ENCODE measurements around the gene PFDN2.
"Not testable (repeated sequence)": the region's sequence is repeated elsewhere in the genome, so short reads cannot be mapped to it uniquely, and the experiment has no call there.

Gene PFDN2

DNA sequence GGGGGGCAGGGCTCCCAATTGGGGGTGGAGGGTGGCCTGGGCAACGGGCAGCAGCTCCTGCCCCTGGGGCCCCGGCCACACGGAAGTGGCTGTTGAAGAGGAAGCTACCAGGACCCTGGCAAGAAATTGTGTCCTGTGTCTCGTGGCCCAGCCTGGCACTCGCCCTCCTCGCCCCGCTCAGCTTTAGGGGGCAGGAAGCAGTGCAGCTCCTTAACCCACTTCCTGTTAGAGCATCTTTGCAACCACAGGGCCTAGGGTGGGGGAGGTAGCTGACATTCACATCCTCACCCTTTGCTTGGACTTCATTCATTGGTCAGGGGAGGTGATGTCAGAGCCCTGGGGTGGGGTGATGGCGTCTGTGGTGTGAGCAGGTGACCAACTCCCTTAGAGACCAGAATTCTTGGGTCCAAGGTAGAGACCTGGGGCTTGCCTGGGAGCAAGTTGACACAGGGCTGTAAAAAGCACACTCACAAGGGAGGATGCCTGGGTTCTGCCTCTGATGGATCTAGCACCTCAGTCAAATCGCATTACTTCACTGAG lies 48.0 kb downstream of the PFDN2 start, which contains the start of gene ARHGAP30:
TSS of gene ARHGAP30 (minus strand) at position 161 of the 540 bp plus-strand sequence. CDS start 267 bp downstream, outside the sequence.
- DNase-seq (ENCODE audit: low read depth): no peak
- TF ChIP-seq, protein P1, sequence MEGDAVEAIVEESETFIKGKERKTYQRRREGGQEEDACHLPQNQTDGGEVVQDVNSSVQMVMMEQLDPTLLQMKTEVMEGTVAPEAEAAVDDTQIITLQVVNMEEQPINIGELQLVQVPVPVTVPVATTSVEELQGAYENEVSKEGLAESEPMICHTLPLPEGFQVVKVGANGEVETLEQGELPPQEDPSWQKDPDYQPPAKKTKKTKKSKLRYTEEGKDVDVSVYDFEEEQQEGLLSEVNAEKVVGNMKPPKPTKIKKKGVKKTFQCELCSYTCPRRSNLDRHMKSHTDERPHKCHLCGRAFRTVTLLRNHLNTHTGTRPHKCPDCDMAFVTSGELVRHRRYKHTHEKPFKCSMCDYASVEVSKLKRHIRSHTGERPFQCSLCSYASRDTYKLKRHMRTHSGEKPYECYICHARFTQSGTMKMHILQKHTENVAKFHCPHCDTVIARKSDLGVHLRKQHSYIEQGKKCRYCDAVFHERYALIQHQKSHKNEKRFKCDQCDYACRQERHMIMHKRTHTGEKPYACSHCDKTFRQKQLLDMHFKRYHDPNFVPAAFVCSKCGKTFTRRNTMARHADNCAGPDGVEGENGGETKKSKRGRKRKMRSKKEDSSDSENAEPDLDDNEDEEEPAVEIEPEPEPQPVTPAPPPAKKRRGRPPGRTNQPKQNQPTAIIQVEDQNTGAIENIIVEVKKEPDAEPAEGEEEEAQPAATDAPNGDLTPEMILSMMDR (conservative IDR thresholded peaks at IDR 0.05; ENCODE audit: low read length): no peak
- H3K4me3 ChIP-seq (ENCODE audit: low read length): no peak within 1 kb of the TSS

DNA sequence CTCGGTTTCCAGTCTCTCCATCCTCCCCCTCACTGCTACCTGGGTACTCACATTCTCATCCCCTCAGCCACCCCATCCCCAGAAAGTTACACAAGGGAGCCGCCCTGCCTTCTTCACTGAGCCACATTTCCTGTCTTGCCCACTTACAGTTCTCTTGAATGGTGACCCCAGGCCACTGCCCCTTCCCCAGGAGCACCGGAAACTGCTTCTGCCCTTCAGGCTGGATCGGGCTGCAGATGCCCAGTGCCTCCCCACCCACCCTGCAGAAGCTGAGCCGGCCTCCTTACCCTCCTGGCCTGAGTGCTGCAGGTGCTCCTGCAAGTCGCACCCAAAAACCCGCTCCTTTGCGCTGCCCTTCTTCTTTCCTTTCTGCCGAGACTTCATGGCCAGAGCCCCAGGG lies 48.6 kb downstream of the PFDN2 start:
- DNase-seq (ENCODE audit: low read depth): no peak
- TF ChIP-seq, protein P1 (conservative IDR thresholded peaks at IDR 0.05; ENCODE audit: low read length): no peak
- no peak overlapping the region for H3K4me3 ChIP-seq (ENCODE audit: low read length)

DNA sequence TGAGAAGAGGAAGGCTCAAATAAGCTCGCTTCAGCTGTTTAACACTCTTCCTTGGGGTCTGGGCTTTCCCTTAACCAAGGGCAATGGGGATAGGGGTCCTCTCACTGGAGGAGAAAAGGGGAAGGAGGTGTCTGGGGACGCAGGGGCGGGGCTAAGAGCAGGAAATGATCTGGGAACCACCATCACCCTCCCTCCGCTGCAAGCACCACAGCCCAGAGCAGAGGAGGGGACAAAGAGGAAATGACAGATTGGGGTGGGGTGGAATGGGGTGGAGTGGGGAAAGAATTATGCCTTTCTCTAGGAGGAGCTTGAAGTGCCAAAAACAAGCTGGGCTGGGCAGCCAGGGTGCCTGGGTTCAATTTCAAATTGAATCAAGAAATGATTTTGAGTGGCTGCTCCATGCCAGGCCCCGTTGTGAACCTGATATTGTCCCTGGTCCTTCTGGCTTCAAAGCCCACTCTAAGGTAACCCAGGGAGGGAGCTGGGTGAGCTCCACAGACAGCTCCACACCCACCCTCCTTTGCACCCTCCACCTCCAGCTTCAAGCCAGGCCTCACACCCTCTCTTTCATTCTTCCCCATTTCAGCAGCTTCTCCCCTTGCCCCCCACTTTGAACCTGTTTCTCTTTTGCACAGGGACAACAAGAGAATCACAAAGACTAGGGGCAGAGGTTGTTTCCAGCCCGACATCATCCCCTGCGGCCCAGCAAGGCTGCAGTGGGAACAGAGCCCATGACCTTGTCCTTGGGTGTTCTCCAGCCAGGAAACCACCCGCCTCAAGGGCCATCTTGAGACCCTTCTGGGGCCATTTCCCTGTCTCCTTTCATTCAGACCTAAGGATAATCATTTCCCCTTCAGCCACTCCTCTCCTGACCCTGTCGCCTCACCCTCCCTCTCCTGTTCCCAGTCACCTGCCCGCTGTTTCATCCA lies 49.3 kb downstream of the PFDN2 start:
- DNase-seq (ENCODE audit: low read depth): no peak
- TF ChIP-seq, protein P1 (conservative IDR thresholded peaks at IDR 0.05; ENCODE audit: low read length): no peak

DNA sequence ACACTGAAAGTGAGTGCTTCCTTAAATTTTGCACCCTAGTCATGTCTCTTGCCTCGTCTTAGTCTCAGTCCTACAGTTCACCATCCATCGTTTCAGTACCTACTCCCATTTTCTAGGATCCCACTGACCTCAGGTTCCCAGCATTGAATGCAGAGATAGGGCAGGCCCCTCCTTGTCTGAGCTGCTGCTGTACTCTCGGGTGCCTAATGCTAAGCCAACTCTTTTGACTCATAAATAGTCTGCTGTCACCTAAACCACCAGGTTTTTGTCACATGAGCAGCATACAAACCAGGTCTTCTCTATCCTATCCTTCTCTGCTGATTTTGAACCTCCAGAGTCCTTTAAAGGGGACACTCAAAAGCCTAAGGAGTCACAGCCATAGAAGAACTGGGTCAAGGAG lies 51.1 kb downstream of the PFDN2 start:
- no peak overlapping the region for H3K4me3 ChIP-seq (ENCODE audit: low read length)
- DNase-seq (ENCODE audit: low read depth): no peak
- TF ChIP-seq, protein P1 (conservative IDR thresholded peaks at IDR 0.05; ENCODE audit: low read length): no peak

More for the DNA sequence above, 49.3 kb downstream of the PFDN2 start:
- H3K4me3 ChIP-seq (ENCODE audit: low read length): no peak overlapping the region

DNA sequence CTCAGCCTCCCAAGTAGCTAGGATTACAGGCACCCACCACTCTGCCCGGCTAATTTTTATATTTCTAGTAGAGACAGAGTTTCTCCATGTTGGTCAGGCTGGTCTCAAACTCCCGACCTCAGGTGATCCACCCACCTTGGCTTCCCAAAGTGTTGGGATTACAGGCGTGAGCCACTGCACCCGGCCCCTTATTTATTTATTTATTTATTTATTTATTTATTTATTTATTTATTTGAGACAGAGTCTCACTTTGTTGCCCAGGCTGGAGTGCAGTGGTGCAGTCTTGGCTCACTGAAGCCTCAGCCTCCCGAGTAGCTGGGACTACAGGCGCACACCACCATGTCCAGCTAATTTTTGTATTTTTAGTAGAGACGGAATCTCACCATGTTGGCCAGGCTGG lies 52.2 kb downstream of the PFDN2 start:
- not testable (repeated sequence) for DNase-seq (ENCODE audit: low read depth); H3K4me3 ChIP-seq (ENCODE audit: low read length)

DNA sequence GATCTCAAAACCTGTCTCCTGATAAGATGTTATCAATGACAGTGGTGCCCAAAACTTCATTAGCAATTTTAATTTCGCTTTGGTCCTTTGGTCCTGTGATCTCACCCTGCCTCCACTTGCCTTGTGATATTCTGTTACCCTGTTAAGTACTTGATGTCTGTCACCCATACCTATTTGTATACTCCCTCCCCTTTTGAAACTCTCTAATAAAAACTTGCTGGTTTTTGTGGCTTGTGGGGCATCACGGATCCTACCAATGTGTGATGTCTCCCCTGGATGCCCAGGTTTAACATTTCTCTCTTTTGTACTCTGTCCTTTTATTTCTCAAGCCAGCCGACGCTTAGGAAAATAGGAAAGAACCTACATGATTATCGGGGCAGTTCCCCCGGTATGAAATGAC lies 53.9 kb downstream of the PFDN2 start:
- DNase-seq (ENCODE audit: low read depth); H3K4me3 ChIP-seq (ENCODE audit: low read length): not testable (repeated sequence)

DNA sequence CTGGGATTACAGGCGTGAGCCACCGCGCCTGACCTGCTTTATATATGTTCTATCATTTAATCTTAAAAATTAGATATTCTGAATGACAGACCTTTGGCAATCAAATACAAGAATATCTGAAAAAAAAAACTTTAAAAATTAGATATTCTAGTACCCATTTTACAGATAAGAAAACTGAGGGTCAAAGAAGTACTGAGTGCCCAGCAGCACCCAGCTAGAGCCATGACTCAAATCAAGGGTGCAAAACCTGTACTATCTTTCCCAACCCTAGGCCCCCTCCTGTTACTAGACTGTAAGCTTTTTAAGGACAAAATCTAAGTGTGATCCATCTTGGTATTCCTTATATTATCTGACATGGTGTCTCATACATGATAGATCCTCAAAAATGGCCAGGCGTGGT lies 56.4 kb downstream of the PFDN2 start:
- no peak overlapping the region for H3K4me3 ChIP-seq (ENCODE audit: low read length)
- TF ChIP-seq, protein P1 (conservative IDR thresholded peaks at IDR 0.05; ENCODE audit: low read length): no peak
- no peak for DNase-seq (ENCODE audit: low read depth)

DNA sequence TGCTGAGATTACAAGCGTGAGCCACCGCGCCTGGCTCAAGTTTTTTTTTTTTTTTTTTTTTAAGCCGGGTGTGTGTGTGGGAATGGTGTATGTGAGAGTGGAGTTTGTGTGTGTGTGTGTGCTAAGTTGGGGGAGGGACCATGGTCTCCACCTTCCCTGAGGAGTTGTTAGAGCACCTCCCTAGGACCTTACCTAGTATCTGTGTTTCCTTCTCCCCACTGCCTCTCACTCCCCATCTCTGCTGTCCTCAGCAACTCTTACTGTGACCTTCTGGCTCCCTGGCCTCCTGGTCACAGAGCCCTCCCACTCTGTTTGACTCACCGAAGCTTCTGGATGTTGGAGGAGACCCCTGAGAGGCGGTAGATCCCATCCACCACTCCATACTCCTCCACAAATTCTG lies 58.5 kb downstream of the PFDN2 start:
- H3K4me3 ChIP-seq (ENCODE audit: low read length): no peak overlapping the region
- no peak for DNase-seq (ENCODE audit: low read depth)
- TF ChIP-seq, protein P1 (conservative IDR thresholded peaks at IDR 0.05; ENCODE audit: low read length): no peak

Measured in AG10803 (cell line).